ENCODE measurements around the gene SLC6A13. TPM values are rescaled to one million over a fixed set of nuclear protein-coding genes. Genes with fewer than 3 reads are reported as not detected.

Gene SLC6A13
- total and polyA plus RNA-seq, 10 of the 15 experiments (the other 5 are each of a cell fraction or from before 2014, with no cell fraction given), result 0.18 to 1.2 (median 0.20) TPM; not detected in 3

DNA sequence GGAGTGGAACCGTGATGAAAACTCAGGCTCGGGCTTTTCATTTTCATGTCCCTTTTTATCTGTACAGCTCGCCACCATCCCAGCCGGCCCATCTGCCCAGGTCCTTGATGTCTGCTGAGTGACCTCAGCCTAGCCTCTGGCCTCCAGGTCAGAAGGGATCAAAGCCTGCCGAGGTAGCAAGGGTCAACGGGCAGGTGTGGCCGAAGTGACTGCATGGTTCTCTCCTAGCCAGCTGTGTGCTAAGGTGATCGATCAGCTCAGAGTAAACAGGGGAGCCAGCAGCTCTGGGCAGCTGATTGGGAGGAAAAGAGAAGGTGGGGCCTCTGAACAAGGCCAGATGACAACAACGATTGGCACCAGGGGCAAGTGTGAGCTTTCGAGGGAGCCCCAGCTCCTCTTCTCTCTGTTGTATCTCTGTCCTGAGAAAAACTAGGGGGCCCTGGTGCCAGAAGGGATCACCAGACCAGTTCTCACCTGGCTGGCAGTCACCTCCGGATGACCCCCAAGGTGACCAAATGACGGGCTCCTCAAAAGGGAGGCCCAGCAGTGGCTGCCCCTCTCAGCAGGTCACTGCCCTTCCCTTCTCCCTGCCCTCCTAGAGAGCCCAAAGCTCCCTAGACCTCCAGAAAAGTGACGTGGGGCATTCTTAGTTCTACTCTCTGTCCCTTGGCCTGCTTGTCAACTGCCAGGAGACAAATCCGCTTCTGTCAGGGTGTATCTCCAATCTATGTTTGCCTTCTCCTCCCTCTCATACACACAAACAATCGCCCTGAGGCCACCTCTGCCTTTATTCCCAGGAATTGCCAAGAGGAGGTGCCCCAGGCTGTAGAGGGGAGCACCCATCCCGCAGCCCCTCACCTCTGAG is 52.1 kb downstream of the SLC6A13 start (continued):
- TF ChIP-seq, protein P1, sequence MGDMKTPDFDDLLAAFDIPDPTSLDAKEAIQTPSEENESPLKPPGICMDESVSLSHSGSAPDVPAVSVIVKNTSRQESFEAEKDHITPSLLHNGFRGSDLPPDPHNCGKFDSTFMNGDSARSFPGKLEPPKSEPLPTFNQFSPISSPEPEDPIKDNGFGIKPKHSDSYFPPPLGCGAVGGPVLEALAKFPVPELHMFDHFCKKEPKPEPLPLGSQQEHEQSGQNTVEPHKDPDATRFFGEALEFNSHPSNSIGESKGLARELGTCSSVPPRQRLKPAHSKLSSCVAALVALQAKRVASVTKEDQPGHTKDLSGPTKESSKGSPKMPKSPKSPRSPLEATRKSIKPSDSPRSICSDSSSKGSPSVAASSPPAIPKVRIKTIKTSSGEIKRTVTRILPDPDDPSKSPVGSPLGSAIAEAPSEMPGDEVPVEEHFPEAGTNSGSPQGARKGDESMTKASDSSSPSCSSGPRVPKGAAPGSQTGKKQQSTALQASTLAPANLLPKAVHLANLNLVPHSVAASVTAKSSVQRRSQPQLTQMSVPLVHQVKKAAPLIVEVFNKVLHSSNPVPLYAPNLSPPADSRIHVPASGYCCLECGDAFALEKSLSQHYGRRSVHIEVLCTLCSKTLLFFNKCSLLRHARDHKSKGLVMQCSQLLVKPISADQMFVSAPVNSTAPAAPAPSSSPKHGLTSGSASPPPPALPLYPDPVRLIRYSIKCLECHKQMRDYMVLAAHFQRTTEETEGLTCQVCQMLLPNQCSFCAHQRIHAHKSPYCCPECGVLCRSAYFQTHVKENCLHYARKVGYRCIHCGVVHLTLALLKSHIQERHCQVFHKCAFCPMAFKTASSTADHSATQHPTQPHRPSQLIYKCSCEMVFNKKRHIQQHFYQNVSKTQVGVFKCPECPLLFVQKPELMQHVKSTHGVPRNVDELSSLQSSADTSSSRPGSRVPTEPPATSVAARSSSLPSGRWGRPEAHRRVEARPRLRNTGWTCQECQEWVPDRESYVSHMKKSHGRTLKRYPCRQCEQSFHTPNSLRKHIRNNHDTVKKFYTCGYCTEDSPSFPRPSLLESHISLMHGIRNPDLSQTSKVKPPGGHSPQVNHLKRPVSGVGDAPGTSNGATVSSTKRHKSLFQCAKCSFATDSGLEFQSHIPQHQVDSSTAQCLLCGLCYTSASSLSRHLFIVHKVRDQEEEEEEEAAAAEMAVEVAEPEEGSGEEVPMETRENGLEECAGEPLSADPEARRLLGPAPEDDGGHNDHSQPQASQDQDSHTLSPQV (IDR thresholded peaks at IDR 0.05), result no peak

DNA sequence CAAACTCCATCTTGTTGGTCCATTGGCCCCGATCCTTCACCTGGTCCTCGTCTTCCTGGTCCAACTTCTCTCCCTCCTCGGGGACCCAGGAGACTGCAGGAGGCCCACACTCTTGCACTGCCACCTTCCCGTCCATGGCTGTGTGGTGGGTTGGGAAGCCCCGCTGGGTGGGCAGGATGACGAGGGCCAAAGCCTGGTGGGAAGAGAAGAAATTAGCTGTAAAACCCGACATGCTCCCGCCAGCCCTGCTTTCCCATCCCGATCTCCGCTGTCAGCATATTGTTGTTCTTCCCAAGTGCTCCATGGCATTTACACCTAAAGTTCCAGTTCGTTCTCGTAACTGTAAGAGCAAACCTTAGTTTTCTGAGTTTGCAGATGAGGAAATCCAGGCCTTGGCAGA is 52.8 kb downstream of the SLC6A13 start:
- H3K27me3 ChIP-seq (replicated peaks in 1 of 2; ENCODE audit: control insufficient read depth in 2 of 2, insufficient read depth in 2 of 2, low read length in 1 of 2), result peaks cover 0 to 2% of the 10 kb centered on the region in 2 experiments; a peak in 2 of 4 replicates

More for the DNA sequence above, 52.8 kb downstream of the SLC6A13 start:
- ChIA-PET RAD21 (ENCODE audit: unreplicated experiment) (no interaction called here), CTCF (no interaction called here), POLR2A (no interaction called here), SMC1A (ENCODE audit: uncharacterized antibody, unreplicated experiment) (no interaction called here)
- Histone ChIP-seq H3K27ac (ENCODE audit: control insufficient read depth, insufficient read depth) (no peak overlapping the region), H4K20me1 (ENCODE audit: control insufficient read depth, insufficient read depth) (no peaks in the 10 kb centered on the region), H3K9ac (ENCODE audit: control insufficient read depth, insufficient read depth, low read length) (no peak overlapping the region), H3K4me3 (no peak overlapping the region), H3K79me2 (ENCODE audit: control insufficient read depth, insufficient read depth, low read length) (no peaks in the 10 kb centered on the region), H2AFZ (ENCODE audit: control insufficient read depth, low read depth, low read length) (no peak overlapping the region), H3K36me3 (ENCODE audit: control insufficient read depth in 2 of 2, insufficient read depth in 2 of 2, low read length in 1 of 2) (no peaks in the 10 kb centered on the region), H3K4me1 (ENCODE audit: control insufficient read depth, insufficient read depth, low read length) (peaks cover 10% of the 10 kb centered on the region), H3K4me2 (ENCODE audit: control insufficient read depth, insufficient read depth) (no peak overlapping the region), H3K9me3 (replicated peaks; ENCODE audit: control insufficient read depth, insufficient read depth, low read length) (no peaks in the 10 kb centered on the region)
- no peak for DNase-seq (ENCODE audit: low read depth, low spot score)
- no TSS peak for BruUV-seq (replicated peaks)
- WGBS (ENCODE audit: insufficient coverage, insufficient replicate concordance, low lambda C conversion rate, missing lambda C conversion rate), result 56% methylated on average over 12 of the region's 12 CpGs
- ATAC-seq, result no peak
- no peak for FAIRE-seq
- intact Hi-C loops (cut with micrococcal nuclease; ENCODE audit: unreplicated experiment) (no loop called here), in situ Hi-C loops (cut with MboI) (no loop called here)
- TF ChIP-seq PML (IDR thresholded peaks at IDR 0.05; ENCODE audit: low read length), result no peak
